ENCODE data around the gene RPL13A. TPM values are rescaled to one million over a fixed set of nuclear protein-coding genes. Genes with fewer than 3 reads are reported as not detected.

RPL13A gene
- total and polyA plus RNA-seq, 2 of the 4 experiments (the other 2 are of a cell fraction), result 1,477 to 2,069 TPM

- TF ChIP-seq RAD21 (IDR thresholded peaks at IDR 0.05; ENCODE audit: low read length), result no peak
- no peak for TF ChIP-seq NFE2L2 (IDR thresholded peaks at IDR 0.05; ENCODE audit: low read depth, low read length)
- TF ChIP-seq FOS (IDR thresholded peaks at IDR 0.05; ENCODE audit: low read depth, low read length), result no peak
- no peak for TF ChIP-seq USF2 (IDR thresholded peaks at IDR 0.05; ENCODE audit: low read depth, low read length)
These were observed 33.6 kb upstream of the RPL13A start (continued) for GRCh38 chr19:49453757-49454240.

- H2AK5ac ChIP-seq (ENCODE audit: low read depth, low read length), result no peak overlapping the region; the same call in 1 of the 2 replicates
- no peak overlapping the region for H3K56ac ChIP-seq (ENCODE audit: extremely low read depth, insufficient read depth, low read length)
- no peak overlapping the region for H3K27ac ChIP-seq (ENCODE audit: insufficient read depth, low read length)
- ChIA-PET POLR2A (ENCODE audit: unreplicated experiment) (no interaction called here), CTCF (no interaction called here)
- H2AK9ac ChIP-seq (replicated peaks; ENCODE audit: low read depth, low read length, poor library complexity), result no peak overlapping the region
- no peak overlapping the region for H3K23ac ChIP-seq (ENCODE audit: low read depth, low read length)
- BruUV-seq (replicated peaks), result no TSS peak
- intact Hi-C loops (cut with micrococcal nuclease) (no loop called here), dilution Hi-C loops (cut with HindIII; ENCODE audit: low sequenced_read_pairs, unreplicated experiment) (no loop called here), in situ Hi-C loops (cut with MboI; ENCODE audit: low sequenced_read_pairs) (no loop called here)
- H4K8ac ChIP-seq (ENCODE audit: low read depth in 2 of 2, low read length in 2 of 2), result no peak overlapping the region; a peak in 1 of 4 replicates
- no peak overlapping the region for H2BK20ac ChIP-seq (ENCODE audit: low read depth, low read length)
- peaks cover 10 to 32% of the 10 kb centered on the region in 2 experiments for H3K79me1 ChIP-seq (ENCODE audit: low read depth in 1 of 2, low read length in 2 of 2)
- no peak overlapping the region for H3K4me2 ChIP-seq (ENCODE audit: low read depth, low read length)
- no peak overlapping the region for H3K9ac ChIP-seq (ENCODE audit: low read depth, low read length)
- no peaks in the 10 kb centered on the region for H3K27me3 ChIP-seq (ENCODE audit: control insufficient read depth, insufficient read depth, low read length)
- H2BK5ac ChIP-seq (ENCODE audit: low read depth, low read length, poor library complexity, severe bottlenecking), result no peak overlapping the region
- H2BK120ac ChIP-seq (ENCODE audit: low read depth, low read length), result no peak overlapping the region
- H3K4me1 ChIP-seq (ENCODE audit: control insufficient read depth, insufficient read depth, low read length), result no peaks in the 10 kb centered on the region
- no peak overlapping the region for H4K5ac ChIP-seq (ENCODE audit: low read depth, low read length)
- TF ChIP-seq FOS (IDR thresholded peaks at IDR 0.05; ENCODE audit: low read depth, low read length), result no peak
- no peak for TF ChIP-seq MXI1 (IDR thresholded peaks at IDR 0.05; ENCODE audit: borderline replicate concordance, low read depth, low read length)
- no peak for TF ChIP-seq RAD21 (IDR thresholded peaks at IDR 0.05; ENCODE audit: low read length)
- no peak for TF ChIP-seq CTCF (conservative IDR thresholded peaks at IDR 0.05; ENCODE audit: low read depth, low read length)
- H3K9me3 ChIP-seq (ENCODE audit: control insufficient read depth, insufficient read depth, low read length), result no peaks in the 10 kb centered on the region
- ATAC-seq (ENCODE audit: low read depth), result no peak
- no CpG with 5 or more reads among the region's 5 CpGs for WGBS, 2 experiments (ENCODE audit: extremely low coverage in 2 of 2, insufficient read length in 1 of 2)
- H3K36me3 ChIP-seq (ENCODE audit: control insufficient read depth, insufficient read depth, low read length), result peaks cover 2% of the 10 kb centered on the region
- no peak for DNase-seq
- H3K4ac ChIP-seq (ENCODE audit: low read depth, low read length), result no peak overlapping the region
- H3K18ac ChIP-seq (ENCODE audit: low read depth, low read length), result no peak overlapping the region
- H2BK15ac ChIP-seq (ENCODE audit: low read depth, low read length), result no peak overlapping the region
- H4K20me1 ChIP-seq (ENCODE audit: insufficient read depth, low read length), result peaks cover 3% of the 10 kb centered on the region; the same call in 1 of the 2 replicates
- H3K14ac ChIP-seq (replicated peaks; ENCODE audit: low read depth, low read length), result no peak overlapping the region
- no peak overlapping the region for H2AFZ ChIP-seq (replicated peaks; ENCODE audit: low read length, poor library complexity)
- H4K91ac ChIP-seq (ENCODE audit: insufficient read depth, low read depth, low read length), result no peak overlapping the region
- H3K9me1 ChIP-seq (ENCODE audit: insufficient read depth, low read length), result 0 out of 2 replicates have a peak, but pooled peaks cover 5% of the 10 kb centered on the region
- H3K4me3 ChIP-seq (ENCODE audit: insufficient read depth, low read depth, low read length), result no peak overlapping the region
These were observed 31.6 kb upstream of the RPL13A start for GRCh38 chr19:49455773-49456172.
